Measurements from ENCODE around the gene AGBL1.

Gene AGBL1

GRCh38 chr15:86611417-86612040, 531.9 kb downstream of the AGBL1 start:
- no peak for DNase-seq

GRCh38 chr15:86615411-86615810, 535.7 kb downstream of the AGBL1 start:
- DNase-seq: no peak

GRCh38 chr15:86615816-86616215, 536.1 kb downstream of the AGBL1 start:
- DNase-seq: no peak

- no peak for DNase-seq
Measured at GRCh38 chr15:86616771-86617170, 537.1 kb downstream of the AGBL1 start.

- no peak for DNase-seq
Measured at GRCh38 chr15:86620157-86620556, 540.5 kb downstream of the AGBL1 start.

GRCh38 chr15:86620641-86621349, 541.1 kb downstream of the AGBL1 start:
- DNase-seq: no peak

GRCh38 chr15:86623236-86623635, 543.6 kb downstream of the AGBL1 start:
- DNase-seq: no peak

- DNase-seq: no peak
Measured at GRCh38 chr15:86624261-86625036, 544.8 kb downstream of the AGBL1 start.

- DNase-seq: no peak
Measured at GRCh38 chr15:86629409-86630356, 550.0 kb downstream of the AGBL1 start.

- no peak for DNase-seq
Measured at GRCh38 chr15:86630946-86631345, 551.3 kb downstream of the AGBL1 start.

GRCh38 chr15:86634146-86634545, 554.5 kb downstream of the AGBL1 start:
- no peak for DNase-seq

- no peak for DNase-seq
Measured at GRCh38 chr15:86634992-86635638, 555.4 kb downstream of the AGBL1 start.

- no peak for DNase-seq
Measured at GRCh38 chr15:86644339-86644738, 564.7 kb downstream of the AGBL1 start.

GRCh38 chr15:86645925-86646500, 566.3 kb downstream of the AGBL1 start:
- DNase-seq: no peak

GRCh38 chr15:86647810-86648440, 568.3 kb downstream of the AGBL1 start:
- DNase-seq: no peak

- DNase-seq: no peak
Measured at GRCh38 chr15:86649277-86649676, 569.6 kb downstream of the AGBL1 start.

- DNase-seq: no peak
Measured at GRCh38 chr15:86650094-86650493, 570.4 kb downstream of the AGBL1 start.

GRCh38 chr15:86653344-86654197, 573.9 kb downstream of the AGBL1 start:
- DNase-seq: no peak

- DNase-seq: no peak
Measured at GRCh38 chr15:86654501-86654900, 574.8 kb downstream of the AGBL1 start.

GRCh38 chr15:86657305-86657704, 577.6 kb downstream of the AGBL1 start:
- no peak for DNase-seq

All from NCI-H510A treated with DMSO at 0.1 percent for 48 hours (cell line).